Spinal cord (tissue), 10 donors: ENCODE data around the gene APOH. TPM values are rescaled to one million over a fixed set of nuclear protein-coding genes. Genes with fewer than 3 reads are reported as not detected.
"Not testable (repeated sequence)": the region's sequence is repeated elsewhere in the genome, so short reads cannot be mapped to it uniquely, and the experiment has no call there.

Experiments
- DNase-seq, 6 donors: peaks; one replicate each; pipeline versions ENCODE4 v3.0.0 to v3.0.0-alpha.2; 2013 to 2015; ENCODE audit warnings: low spot score in 6 of 6, low read depth in 4 of 6
- H3K27ac ChIP-seq: one replicate; pipeline ENCODE4 v1.5.1; 2013; ENCODE audit warnings: low read depth, low read length, control low read depth
- H3K27me3 ChIP-seq: one replicate; pipeline ENCODE4 v1.6.1; 2013; ENCODE audit warnings: low read length; ENCODE audit not compliant: control insufficient read depth, insufficient read depth
- H3K36me3 ChIP-seq: one replicate; pipeline ENCODE4 v1.6.1; 2013; ENCODE audit warnings: low read length; ENCODE audit not compliant: control insufficient read depth, insufficient read depth
- H3K4me1 ChIP-seq: one replicate; pipeline ENCODE4 v1.6.1; 2013; ENCODE audit warnings: low read length; ENCODE audit not compliant: control insufficient read depth, insufficient read depth
- H3K4me3 ChIP-seq: one replicate; pipeline ENCODE4 v1.5.1; 2013; ENCODE audit warnings: low read depth, low read length, control low read depth
- H3K9me3 ChIP-seq: one replicate; pipeline ENCODE4 v1.6.1; 2013; ENCODE audit warnings: low read length; ENCODE audit not compliant: control insufficient read depth, insufficient read depth
- WGBS: methylation state at CpG from one replicate; pipeline ENCODE4 v1.1.5; 2013; ENCODE audit warnings: missing lambda C conversion rate; ENCODE audit not compliant: insufficient coverage; 5-methylcytosine and 5-hydroxymethylcytosine counted together
- polyA plus RNA-seq, 2 donors: library from polyadenylated mRNA; unstranded; fragments of 120-200 nt; gene quantifications; one replicate each; pipeline ENCODE4 v1.2.1, GENCODE V29; 2013; ENCODE audit not compliant: insufficient read length in 2 of 2
- total RNA-seq, 2 donors: library from RNA; depleted of rRNA in 1 of 2; stranded (reverse); fragments of 120-200 nt in 1 of 2; fragments of >200 nt in 1 of 2; gene quantifications; one replicate each; pipeline versions ENCODE4 v1.2.3 to v1.2.4, GENCODE V29; 2013 to 2014
- donor health status: healthy.

The APOH gene
- total and polyA plus RNA-seq, 4 donors, result 0.14 to 1.5 (median 0.89) TPM; not detected in 1

GRCh38 chr17:66264696-66265095 lies 35.5 kb upstream of the APOH start:
- Histone ChIP-seq H3K27ac (no peak overlapping the region), H3K27me3 (peaks cover 2% of the 10 kb centered on the region), H3K36me3 (no peaks in the 10 kb centered on the region), H3K9me3 (no peaks in the 10 kb centered on the region), H3K4me1 (no peaks in the 10 kb centered on the region), H3K4me3 (no peak overlapping the region)
- no peak for DNase-seq
- 83% methylated on average over 1 of the region's 5 CpGs for WGBS

GRCh38 chr17:66262767-66263166 lies 33.6 kb upstream of the APOH start:
- peaks cover 2% of the 10 kb centered on the region for H3K27me3 ChIP-seq
- H3K4me3 ChIP-seq, result no peak overlapping the region
- H3K9me3 ChIP-seq, result no peaks in the 10 kb centered on the region
- H3K4me1 ChIP-seq, result no peaks in the 10 kb centered on the region
- no peak overlapping the region for H3K27ac ChIP-seq
- no peak for DNase-seq
- no peaks in the 10 kb centered on the region for H3K36me3 ChIP-seq
- WGBS, result 88% methylated on average over 1 of the region's 2 CpGs

DNA sequence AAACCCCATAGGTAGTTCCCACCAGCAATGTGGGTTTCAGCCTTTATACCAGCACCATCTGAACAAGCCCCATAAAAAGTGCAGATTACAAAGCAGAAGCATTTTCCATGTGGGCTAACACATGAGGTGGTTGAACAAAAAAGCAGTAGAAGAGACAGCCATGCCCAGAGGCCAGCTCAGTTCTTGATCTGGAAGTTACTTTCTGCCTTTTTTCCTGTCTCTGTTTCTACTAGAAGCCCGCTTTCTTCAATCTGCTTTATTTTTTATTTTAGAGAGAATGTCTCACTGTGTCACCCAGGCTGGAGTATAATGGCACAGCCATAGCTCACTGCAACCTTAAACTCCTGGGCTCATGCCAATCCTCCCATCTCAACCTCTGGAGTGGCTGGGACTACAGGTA lies 31.5 kb upstream of the APOH start:
- no peaks in the 10 kb centered on the region for H3K9me3 ChIP-seq
- H3K27ac ChIP-seq, result no peak overlapping the region
- H3K4me1 ChIP-seq, result no peaks in the 10 kb centered on the region
- H3K4me3 ChIP-seq, result no peak overlapping the region
- WGBS, result no CpG with 5 or more reads among the region's 1 CpG
- no peaks in the 10 kb centered on the region for H3K36me3 ChIP-seq
- H3K27me3 ChIP-seq, result peaks cover 2% of the 10 kb centered on the region
- no peak for DNase-seq

- WGBS, result 67% methylated on average over 5 of the region's 6 CpGs
- DNase-seq, result peak in 1 of 6 donors; percentile 47
- H3K27me3 ChIP-seq, result peaks cover 2% of the 10 kb centered on the region
Observed at GRCh38 chr17:66260275-66260674, 31.1 kb upstream of the APOH start.

GRCh38 chr17:66255527-66255971 lies 26.3 kb upstream of the APOH start:
- Histone ChIP-seq H3K4me3 (no peak overlapping the region), H3K9me3 (no peaks in the 10 kb centered on the region), H3K4me1 (no peaks in the 10 kb centered on the region), H3K27me3 (no peaks in the 10 kb centered on the region), H3K36me3 (no peaks in the 10 kb centered on the region), H3K27ac (no peak overlapping the region)
- no peak for DNase-seq
- WGBS, result 100% methylated on average over 1 of the region's 3 CpGs

More at GRCh38 chr17:66260275-66260674, 31.1 kb upstream of the APOH start:
- Histone ChIP-seq H3K4me3 (no peak overlapping the region), H3K36me3 (no peaks in the 10 kb centered on the region), H3K27ac (no peak overlapping the region), H3K4me1 (no peaks in the 10 kb centered on the region), H3K9me3 (no peaks in the 10 kb centered on the region)

DNA sequence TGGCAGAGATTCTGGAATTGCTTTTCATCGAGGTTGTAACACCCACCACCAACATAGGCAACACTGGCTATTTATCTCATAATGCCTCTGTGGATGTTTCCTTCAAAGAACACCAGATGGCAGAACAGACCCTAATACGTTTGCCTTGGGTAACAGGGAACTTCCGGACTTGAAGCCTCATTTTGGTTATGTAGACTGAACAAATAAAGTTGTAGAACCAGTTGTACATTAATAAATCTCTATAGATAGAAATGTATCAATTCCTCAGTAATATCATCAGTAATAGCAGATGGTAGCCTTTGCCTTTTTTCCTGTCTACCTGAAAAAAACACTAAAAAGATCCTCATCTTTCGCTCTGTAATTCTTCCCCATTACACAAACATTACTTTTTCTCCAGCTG lies 25.9 kb upstream of the APOH start:
- H3K36me3 ChIP-seq, result no peaks in the 10 kb centered on the region
- H3K27ac ChIP-seq, result no peak overlapping the region
- no peaks in the 10 kb centered on the region for H3K27me3 ChIP-seq
- H3K9me3 ChIP-seq, result no peaks in the 10 kb centered on the region
- no CpG with 5 or more reads among the region's 4 CpGs for WGBS
- DNase-seq, result peak; percentile 59 to 95 (median 70)
- H3K4me1 ChIP-seq, result no peaks in the 10 kb centered on the region
- no peak overlapping the region for H3K4me3 ChIP-seq

DNA sequence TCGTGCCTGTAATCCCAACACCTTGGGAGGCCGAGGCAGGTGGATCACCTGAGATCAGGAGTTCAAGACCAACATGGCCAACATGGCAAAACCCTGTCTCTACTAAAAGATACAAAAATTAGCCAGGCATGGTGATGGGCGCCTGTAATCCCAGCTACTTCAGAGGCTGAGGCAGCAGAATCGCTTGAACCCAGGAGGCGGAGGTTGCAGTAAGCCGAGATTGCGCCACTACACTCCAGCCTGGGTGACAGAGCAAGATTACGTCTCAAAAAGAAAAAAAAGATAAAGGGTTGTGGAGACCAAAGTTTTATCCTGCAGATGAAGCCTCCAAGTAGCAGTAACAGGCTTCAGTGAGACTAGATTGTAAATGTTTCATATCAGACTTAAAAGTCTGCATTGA lies 24.2 kb upstream of the APOH start:
- not testable (repeated sequence) for H3K27me3 ChIP-seq, H3K4me1 ChIP-seq, H3K27ac ChIP-seq, H3K4me3 ChIP-seq, H3K36me3 ChIP-seq, H3K9me3 ChIP-seq, DNase-seq
- WGBS, result 86% methylated on average over 7 of the region's 8 CpGs

DNA sequence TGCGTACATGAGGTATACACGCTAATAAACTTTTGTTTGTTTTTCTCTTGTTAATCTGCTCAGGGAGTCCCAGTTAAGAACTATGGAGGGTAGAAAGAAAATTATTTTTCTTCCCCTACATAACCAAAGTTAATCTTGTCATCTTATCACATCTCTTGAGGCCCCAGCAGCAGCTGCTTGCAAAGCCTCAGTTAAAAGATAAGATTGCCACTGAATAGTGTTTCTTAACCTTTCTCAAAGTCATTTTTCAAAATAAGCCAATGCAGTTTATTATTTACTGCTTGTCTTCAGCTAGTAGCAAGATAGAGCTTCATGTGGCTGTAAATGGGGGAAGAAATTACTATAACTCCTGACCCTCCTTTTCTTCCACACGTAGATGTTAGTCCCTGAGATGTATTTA lies 21.5 kb upstream of the APOH start:
- DNase-seq, result no peak
- H3K4me3 ChIP-seq, result no peak overlapping the region
- H3K4me1 ChIP-seq, result no peaks in the 10 kb centered on the region
- no peak overlapping the region for H3K27ac ChIP-seq
- no peaks in the 10 kb centered on the region for H3K36me3 ChIP-seq
- no CpG with 5 or more reads among the region's 3 CpGs for WGBS
- no peaks in the 10 kb centered on the region for H3K27me3 ChIP-seq
- H3K9me3 ChIP-seq, result no peaks in the 10 kb centered on the region

DNA sequence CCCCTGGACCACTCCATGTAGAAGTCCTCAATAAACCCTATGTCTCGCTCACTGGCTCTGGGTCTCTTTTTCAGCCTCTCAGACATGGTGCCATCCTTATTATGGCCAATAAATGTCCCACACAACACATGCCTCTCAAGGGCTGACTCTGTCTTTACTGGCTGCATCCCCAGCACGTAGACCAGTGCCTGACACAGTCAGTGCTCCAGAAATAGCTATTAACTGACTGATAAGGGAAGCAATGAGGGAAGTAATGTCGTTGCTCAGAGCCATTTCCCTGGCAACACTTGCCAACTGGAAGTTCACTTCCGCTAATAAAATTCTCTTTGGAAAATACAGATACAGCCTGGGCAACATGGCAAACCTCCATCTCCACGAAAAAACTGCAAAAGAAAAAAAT lies 19.1 kb upstream of the APOH start:
- Histone ChIP-seq H3K27ac (no peak overlapping the region), H3K9me3 (no peaks in the 10 kb centered on the region), H3K4me1 (peaks cover 2% of the 10 kb centered on the region), H3K27me3 (no peaks in the 10 kb centered on the region), H3K36me3 (no peaks in the 10 kb centered on the region), H3K4me3 (no peak overlapping the region)
- no peak for DNase-seq
- 63% methylated on average over 5 of the region's 5 CpGs for WGBS

DNA sequence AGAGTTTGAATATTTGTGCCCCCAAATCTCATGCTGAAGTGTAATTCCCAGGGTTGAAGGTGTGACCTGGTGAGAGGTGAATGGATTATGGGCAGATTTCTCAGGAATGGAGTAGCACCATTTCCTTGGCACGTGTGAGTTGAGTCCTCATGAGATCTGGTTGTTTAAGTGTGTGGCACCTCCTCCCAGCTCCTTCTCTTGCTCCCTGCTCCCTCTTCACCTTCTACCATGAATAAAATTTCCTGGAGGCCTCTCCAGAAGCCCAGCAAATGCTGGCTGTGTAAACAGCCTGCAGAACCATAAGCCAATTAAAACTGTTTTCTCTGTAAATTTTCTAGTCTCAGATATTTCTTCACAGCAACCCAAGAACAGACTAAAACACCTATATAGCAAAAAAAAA lies 12.6 kb upstream of the APOH start:
- no CpG with 5 or more reads among the region's 1 CpG for WGBS
- Histone ChIP-seq H3K36me3 (no peaks in the 10 kb centered on the region), H3K27ac (no peak overlapping the region), H3K4me1 (peaks cover 2% of the 10 kb centered on the region), H3K9me3 (no peaks in the 10 kb centered on the region), H3K27me3 (no peaks in the 10 kb centered on the region), H3K4me3 (no peak overlapping the region)
- no peak for DNase-seq
